ENCODE data around the gene FTO. TPM values are rescaled to one million over a fixed set of nuclear protein-coding genes. Genes with fewer than 3 reads are reported as not detected.
"Not testable (repeated sequence)": the region's sequence is repeated elsewhere in the genome, so short reads cannot be mapped to it uniquely, and the experiment has no call there.

Gene FTO
- total RNA-seq, 4 donors from 2014 or later: 21.3 to 50.5 (median 40.8) TPM

GRCh38 chr16:54177862-54178477 lies 474.0 kb downstream of the FTO start:
- TF ChIP-seq CTCF (IDR thresholded peaks at IDR 0.05): no peak
- TF ChIP-seq POLR2AphosphoS5 (IDR thresholded peaks at IDR 0.05): no peak
- TF ChIP-seq POLR2A (IDR thresholded peaks at IDR 0.05): no peak
- TF ChIP-seq EP300 (IDR thresholded peaks at IDR 0.05; ENCODE audit: low read depth): no peak
- Histone ChIP-seq H3K4me3 (no peak overlapping the region), H3K27me3 (peaks cover 39% of the 10 kb centered on the region), H3K27ac (no peak overlapping the region), H3K36me3 (no peaks in the 10 kb centered on the region), H3K9me3 (no peaks in the 10 kb centered on the region), H3K4me1 (no peaks in the 10 kb centered on the region)
- WGBS, 2 donors (ENCODE audit: low coverage in 1 of 2): 75 to 78% methylated on average over 11 of the region's 11 CpGs
- DNase-seq: no peak
- in situ Hi-C loops (cut with MboI; ENCODE audit: low pct_ligation_motif_present in 1 of 4, low pct_unique_long_range_greater_than_20kb in 1 of 4, low sequenced_read_pairs in 3 of 4): no loop called here
- intact Hi-C loops (cut with DNase I; ENCODE audit: low total_unique reads): no loop called here

- Histone ChIP-seq H3K36me3 (no peaks in the 10 kb centered on the region), H3K4me1 (no peaks in the 10 kb centered on the region), H3K27me3 (peaks cover 33% of the 10 kb centered on the region), H3K9me3 (no peaks in the 10 kb centered on the region), H3K27ac (no peak overlapping the region), H3K4me3 (no peak overlapping the region)
- TF ChIP-seq CTCF (IDR thresholded peaks at IDR 0.05) (no peak), POLR2AphosphoS5 (IDR thresholded peaks at IDR 0.05) (no peak), EP300 (IDR thresholded peaks at IDR 0.05; ENCODE audit: low read depth) (no peak), POLR2A (IDR thresholded peaks at IDR 0.05) (no peak)
- intact Hi-C loops (cut with DNase I; ENCODE audit: low total_unique reads) (no loop called here), in situ Hi-C loops (cut with MboI; ENCODE audit: low pct_ligation_motif_present in 1 of 4, low pct_unique_long_range_greater_than_20kb in 1 of 4, low sequenced_read_pairs in 3 of 4) (no loop called here)
- no peak for DNase-seq
- WGBS, 2 donors (ENCODE audit: low coverage in 1 of 2): 18 to 39% methylated on average over 3 to 7 of the region's 7 CpGs
These were observed 474.6 kb downstream of the FTO start for GRCh38 chr16:54178478-54178976.

GRCh38 chr16:54180421-54181359 lies 476.7 kb downstream of the FTO start:
- no peak for DNase-seq
- Histone ChIP-seq H3K27ac (no peak overlapping the region), H3K4me1 (no peaks in the 10 kb centered on the region), H3K4me3 (no peak overlapping the region), H3K9me3 (no peaks in the 10 kb centered on the region), H3K27me3 (peaks cover 14% of the 10 kb centered on the region), H3K36me3 (no peaks in the 10 kb centered on the region)
- TF ChIP-seq POLR2AphosphoS5 (IDR thresholded peaks at IDR 0.05) (no peak), CTCF (IDR thresholded peaks at IDR 0.05) (no peak), POLR2A (IDR thresholded peaks at IDR 0.05) (no peak), EP300 (IDR thresholded peaks at IDR 0.05; ENCODE audit: low read depth) (no peak)
- WGBS, 2 donors (ENCODE audit: low coverage in 1 of 2): 62 to 76% methylated on average over 3 of the region's 3 CpGs
- intact Hi-C loops (cut with DNase I; ENCODE audit: low total_unique reads): no loop called here
- in situ Hi-C loops (cut with MboI; ENCODE audit: low pct_ligation_motif_present in 1 of 4, low pct_unique_long_range_greater_than_20kb in 1 of 4, low sequenced_read_pairs in 3 of 4): no loop called here

- in situ Hi-C loops (cut with MboI; ENCODE audit: low pct_ligation_motif_present in 1 of 4, low pct_unique_long_range_greater_than_20kb in 1 of 4, low sequenced_read_pairs in 3 of 4); H3K36me3 ChIP-seq; H3K4me3 ChIP-seq; H3K4me1 ChIP-seq; intact Hi-C loops (cut with DNase I; ENCODE audit: low total_unique reads); H3K9me3 ChIP-seq; DNase-seq; H3K27ac ChIP-seq; H3K27me3 ChIP-seq: not testable (repeated sequence)
- 83 to 85% methylated on average over 3 to 10 of the region's 10 CpGs for WGBS, 2 donors (ENCODE audit: low coverage in 1 of 2)
These were observed 477.9 kb downstream of the FTO start for GRCh38 chr16:54181683-54182329.
